GM12865 (cell line): ENCODE measurements around the gene THRSP.

ENCODE experiments used
- DNase-seq: peaks from one replicate; pipeline ENCODE4 v3.0.0; 2010; ENCODE audit warnings: low read depth
- H3K4me3 ChIP-seq: 2 replicates; pipeline ENCODE4 v1.5.1; 2011; ENCODE audit warnings: mild to moderate bottlenecking, low read depth, low read length, control low read depth
- TF ChIP-seq, protein P1 (sequence below): IDR thresholded peaks from 2 replicates; pipeline ENCODE4 v1.5.1; 2011; ENCODE audit warnings: low read length, control low read depth, low read depth, inconsistent platforms; ENCODE audit not compliant: insufficient read depth; ENCODE audit errors: missing control alignments

THRSP gene

DNA sequence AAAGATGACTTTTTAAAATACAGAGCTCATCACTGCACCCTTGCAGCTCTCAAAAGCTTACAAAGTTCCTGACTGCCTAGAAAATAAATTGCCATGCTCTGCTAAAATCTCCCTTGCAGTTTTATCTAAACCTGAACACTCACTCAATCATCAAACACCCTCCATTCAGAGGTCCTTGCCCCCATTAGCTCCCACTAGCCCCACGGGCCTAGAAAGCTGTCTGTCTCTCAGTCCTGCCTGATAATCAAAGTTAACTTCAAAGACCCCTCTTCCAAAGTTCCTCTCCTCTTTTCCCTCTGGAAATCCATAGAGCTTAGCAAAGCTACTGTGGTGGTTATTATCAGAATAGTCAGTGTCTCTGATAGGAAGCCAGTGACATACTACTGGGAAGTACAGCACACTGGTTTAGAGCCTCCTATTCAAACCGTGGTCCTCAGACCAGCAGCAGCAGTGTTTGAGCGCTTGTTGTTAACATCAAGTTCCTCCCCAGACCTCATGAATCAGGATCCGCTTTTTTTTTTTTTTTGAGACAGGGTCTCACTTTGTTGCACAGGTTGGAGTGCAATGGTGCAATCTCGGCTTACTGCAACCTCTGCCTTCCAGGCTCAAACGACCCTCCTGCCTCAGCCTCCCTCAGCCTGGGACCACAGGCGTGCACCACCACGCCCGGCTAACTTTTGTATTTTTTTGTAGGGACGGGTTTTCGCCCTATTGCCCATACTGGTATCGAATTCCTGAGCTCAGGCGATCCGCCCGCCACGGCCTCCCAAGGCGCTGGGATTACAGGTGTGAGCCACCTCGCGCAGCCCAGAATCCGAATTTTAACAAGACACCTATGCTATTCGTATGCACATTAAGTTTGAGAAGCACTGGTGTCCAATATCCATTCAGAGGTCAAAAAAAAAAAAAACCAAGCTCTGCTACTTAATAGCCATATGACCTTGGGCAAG, 14.8 kb downstream of the THRSP start:
- TF ChIP-seq, protein P1, sequence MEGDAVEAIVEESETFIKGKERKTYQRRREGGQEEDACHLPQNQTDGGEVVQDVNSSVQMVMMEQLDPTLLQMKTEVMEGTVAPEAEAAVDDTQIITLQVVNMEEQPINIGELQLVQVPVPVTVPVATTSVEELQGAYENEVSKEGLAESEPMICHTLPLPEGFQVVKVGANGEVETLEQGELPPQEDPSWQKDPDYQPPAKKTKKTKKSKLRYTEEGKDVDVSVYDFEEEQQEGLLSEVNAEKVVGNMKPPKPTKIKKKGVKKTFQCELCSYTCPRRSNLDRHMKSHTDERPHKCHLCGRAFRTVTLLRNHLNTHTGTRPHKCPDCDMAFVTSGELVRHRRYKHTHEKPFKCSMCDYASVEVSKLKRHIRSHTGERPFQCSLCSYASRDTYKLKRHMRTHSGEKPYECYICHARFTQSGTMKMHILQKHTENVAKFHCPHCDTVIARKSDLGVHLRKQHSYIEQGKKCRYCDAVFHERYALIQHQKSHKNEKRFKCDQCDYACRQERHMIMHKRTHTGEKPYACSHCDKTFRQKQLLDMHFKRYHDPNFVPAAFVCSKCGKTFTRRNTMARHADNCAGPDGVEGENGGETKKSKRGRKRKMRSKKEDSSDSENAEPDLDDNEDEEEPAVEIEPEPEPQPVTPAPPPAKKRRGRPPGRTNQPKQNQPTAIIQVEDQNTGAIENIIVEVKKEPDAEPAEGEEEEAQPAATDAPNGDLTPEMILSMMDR: no peak
- H3K4me3 ChIP-seq: peak overlapping the region; percentile 81
- peak; percentile 12 for DNase-seq

DNA sequence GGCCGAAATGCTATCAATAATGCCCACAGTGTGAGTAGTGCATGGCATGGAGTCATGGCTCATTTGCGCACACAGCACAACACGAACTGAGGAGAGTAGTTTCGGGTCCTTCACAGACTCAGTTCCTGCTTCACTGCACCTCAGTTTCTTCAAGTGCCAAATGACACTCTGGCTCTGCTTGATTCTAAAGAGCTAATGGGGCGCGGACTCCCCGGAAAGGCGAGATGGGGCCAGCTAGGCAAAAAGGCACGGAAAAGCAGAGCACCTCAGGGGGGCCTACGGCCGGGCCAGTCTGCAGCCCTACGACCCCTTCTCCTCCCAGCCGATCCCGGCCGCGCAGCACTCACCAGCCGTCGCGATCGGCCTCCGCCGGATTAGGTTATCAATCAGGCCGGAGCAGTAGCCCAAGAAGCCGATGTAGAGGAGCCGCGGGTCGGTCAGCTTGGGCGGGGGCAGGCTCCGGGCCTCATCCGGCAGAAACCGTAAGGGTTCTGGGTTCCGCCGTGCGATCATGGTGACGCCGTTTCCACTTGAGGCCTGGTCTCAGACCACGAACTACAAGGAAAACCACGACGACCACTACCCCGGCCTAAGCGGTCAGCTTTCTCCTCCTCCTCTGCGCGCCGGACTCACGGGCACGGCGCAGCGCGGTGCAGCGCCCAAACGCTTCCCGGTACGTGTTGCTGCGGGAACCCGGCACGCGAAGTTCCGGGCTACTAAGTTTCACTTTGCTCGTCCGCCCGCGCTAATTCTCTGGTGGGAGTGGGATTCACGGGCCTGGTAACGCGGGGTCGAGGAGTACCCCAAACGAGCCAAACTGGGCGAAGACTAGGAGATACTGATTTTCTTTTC, 15.8 kb downstream of the THRSP start, which contains the start of gene NDUFC2:
TSS of gene NDUFC2 (minus strand) at position 631 of the 852 bp plus-strand sequence. CDS start at position 513, 118 bp downstream.
- H3K4me3 ChIP-seq: peak within 1 kb of the TSS; percentile 81
- peak; percentile 91 for DNase-seq
- TF ChIP-seq, protein P1: no peak

DNA sequence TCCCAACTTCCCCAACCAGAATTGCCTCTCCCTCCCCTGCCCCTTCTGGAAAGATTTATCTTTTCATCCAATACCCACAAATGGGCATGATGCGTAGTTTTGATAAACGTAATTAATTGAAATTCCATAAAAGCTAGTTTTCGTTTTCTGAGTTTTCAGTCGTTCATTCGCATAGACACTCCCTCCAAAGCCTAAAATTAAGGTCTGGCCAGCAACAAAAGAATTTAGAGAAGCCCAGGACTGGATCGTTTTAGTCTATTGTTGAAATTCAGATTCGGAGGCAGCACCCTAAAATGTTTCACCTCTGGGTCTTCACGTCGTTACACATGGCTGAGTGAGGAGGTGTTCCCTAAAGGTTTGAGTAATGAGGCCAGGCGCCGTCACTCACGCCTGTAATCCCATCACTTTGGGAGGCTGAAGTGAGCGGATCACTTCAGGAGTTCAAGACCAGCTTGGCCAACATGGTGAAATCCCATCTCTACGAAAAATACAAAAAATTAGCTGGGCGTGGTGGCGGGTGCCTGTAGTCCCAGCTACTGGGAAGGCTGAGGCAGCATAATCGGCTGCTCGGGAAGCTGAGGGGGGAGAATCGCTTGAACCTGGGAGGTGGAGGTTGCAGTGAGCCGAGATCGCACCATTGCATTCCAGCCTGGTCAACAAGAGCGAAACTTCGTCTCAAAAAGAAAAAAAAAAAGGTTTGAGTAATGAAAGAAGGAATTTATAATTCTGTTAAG, 16.6 kb downstream of the THRSP start:
- TF ChIP-seq, protein P1: no peak
- DNase-seq: no peak
- peak overlapping the region; percentile 81 for H3K4me3 ChIP-seq

DNA sequence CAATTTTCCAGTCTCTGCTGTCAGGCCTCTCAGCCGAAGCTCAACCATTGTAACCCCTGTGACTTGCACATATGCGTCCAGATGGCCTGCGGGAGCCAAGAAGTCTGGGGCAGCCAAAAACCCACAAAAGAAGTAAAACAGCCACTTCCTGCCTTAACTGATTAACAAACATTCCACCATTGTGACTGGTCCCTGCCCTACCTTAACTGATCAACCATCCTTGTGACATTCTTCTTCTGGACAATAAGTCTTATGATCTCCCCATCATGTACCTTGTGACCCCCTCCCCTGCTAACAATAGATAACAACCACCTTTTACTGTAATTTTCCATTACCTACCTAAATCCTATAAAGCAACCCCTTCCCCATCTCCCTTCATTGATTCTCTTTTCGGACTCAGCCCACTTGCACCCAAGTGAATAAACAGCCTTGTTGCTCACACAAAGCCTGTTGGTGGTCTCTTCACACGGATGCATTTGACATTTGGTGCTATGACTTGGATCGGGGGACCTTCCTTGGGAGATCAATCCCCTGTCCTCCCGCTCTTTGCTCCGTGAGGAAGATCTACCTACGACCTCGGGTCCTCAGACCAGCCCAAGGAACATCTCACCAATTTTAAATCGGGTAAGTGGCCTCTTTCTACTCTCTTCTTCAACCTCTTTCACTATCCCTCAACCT, 17.3 kb downstream of the THRSP start:
- no peak for DNase-seq
- H3K4me3 ChIP-seq: no peak overlapping the region
- TF ChIP-seq, protein P1: no peak

DNA sequence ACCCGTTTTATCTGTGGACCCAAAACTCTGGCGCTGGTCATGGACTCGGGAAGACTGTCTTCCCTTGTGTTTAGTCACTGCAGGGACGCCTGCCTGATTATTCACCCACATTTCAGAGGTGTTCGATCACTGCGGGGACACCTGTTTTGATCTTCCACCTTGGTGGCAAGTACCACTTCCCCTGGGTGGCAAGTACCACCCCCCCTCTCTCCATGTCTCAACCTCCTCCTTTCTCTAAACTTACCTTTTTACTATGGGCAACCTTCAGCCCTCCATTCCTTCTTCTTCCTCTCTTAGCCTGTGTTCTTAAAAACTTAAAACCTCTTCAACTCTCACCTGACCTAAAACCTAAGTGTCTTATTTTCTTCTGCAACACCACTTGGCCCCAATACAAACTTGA, 17.9 kb downstream of the THRSP start:
- H3K4me3 ChIP-seq: no peak overlapping the region
- TF ChIP-seq, protein P1: no peak
- no peak for DNase-seq

DNA sequence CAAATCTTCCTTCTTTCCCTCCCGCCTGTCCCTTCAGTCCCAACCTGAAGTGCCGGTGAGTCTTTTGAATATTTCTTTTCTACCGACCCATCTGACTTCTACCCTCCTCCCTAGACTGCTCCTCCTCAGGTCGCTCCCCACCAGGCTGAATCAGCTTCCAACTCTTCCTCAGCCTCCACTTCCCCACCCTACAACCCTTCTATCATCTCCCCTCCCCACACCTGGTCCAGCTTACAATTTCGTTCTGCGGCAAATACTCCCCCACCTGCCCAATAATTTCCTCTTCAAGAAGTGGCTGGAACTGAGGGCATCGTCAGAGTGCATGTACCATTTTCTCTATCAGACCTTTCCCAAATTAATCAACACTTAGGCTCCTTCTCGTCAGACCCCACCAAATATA, 18.5 kb downstream of the THRSP start:
- TF ChIP-seq, protein P1: no peak
- no peak for DNase-seq
- H3K4me3 ChIP-seq: no peak overlapping the region
